Panc1 (cell line): ENCODE results near the gene CCR9.

ENCODE experiments used
- SIN3A ChIP-seq: IDR thresholded peaks from 2 replicates; pipeline ENCODE4 v1.6.1; 2012; ENCODE audit warnings: low read depth, mild to moderate bottlenecking, low read length, moderate library complexity, borderline replicate concordance; ENCODE audit not compliant: insufficient read depth
- TF ChIP-seq, protein P1 (sequence below): fragments of 450-650 bp; IDR thresholded peaks from 2 replicates; pipeline ENCODE4 v1.5.1; 2017; ENCODE audit warnings: mild to moderate bottlenecking

DNA sequence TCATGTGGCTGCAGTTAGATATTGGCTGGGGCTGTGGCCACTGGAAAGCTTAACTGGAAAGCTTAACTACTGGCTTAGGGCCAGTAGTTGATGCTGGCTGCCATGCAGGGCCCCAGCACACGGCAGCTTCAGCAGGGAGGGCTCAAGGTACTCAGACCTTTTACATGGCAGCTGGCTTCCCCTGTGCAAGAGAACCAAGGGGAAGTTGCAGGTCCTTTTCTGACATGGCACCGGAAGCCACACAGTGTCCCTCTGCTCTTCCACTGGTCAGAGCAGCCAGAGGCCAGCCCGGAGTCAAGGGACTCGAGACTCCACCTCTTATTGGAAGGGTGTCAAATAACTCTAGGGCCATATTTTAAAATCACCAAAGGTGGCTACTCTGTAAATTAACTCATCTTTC, 24.5 kb downstream of the CCR9 start:
- no peak for TF ChIP-seq SIN3A
- TF ChIP-seq, protein P1, sequence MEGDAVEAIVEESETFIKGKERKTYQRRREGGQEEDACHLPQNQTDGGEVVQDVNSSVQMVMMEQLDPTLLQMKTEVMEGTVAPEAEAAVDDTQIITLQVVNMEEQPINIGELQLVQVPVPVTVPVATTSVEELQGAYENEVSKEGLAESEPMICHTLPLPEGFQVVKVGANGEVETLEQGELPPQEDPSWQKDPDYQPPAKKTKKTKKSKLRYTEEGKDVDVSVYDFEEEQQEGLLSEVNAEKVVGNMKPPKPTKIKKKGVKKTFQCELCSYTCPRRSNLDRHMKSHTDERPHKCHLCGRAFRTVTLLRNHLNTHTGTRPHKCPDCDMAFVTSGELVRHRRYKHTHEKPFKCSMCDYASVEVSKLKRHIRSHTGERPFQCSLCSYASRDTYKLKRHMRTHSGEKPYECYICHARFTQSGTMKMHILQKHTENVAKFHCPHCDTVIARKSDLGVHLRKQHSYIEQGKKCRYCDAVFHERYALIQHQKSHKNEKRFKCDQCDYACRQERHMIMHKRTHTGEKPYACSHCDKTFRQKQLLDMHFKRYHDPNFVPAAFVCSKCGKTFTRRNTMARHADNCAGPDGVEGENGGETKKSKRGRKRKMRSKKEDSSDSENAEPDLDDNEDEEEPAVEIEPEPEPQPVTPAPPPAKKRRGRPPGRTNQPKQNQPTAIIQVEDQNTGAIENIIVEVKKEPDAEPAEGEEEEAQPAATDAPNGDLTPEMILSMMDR, result no peak
